SK-N-MC (cell line): Measurements from ENCODE around the gene NPIPB2.

Source experiments
- EZH2 ChIP-seq: fragments of 200-600 bp; sonication (generic); IDR thresholded peaks from one replicate; pipeline ENCODE4 v1.6.1; 2017; ENCODE audit warnings: antibody characterized with exemption
- FOXP2 ChIP-seq: optimal IDR thresholded peaks from 2 replicates; pipeline ENCODE3; 2011; ENCODE audit warnings: mild to moderate bottlenecking, moderate library complexity; ENCODE audit not compliant: insufficient read depth; ENCODE audit errors: extremely low read length, control extremely low read depth
- POLR2AphosphoS5 ChIP-seq: IDR thresholded peaks from 2 replicates; pipeline ENCODE4 v1.6.1; 2012; ENCODE audit warnings: mild to moderate bottlenecking, low read depth, low read length, borderline replicate concordance

DNA sequence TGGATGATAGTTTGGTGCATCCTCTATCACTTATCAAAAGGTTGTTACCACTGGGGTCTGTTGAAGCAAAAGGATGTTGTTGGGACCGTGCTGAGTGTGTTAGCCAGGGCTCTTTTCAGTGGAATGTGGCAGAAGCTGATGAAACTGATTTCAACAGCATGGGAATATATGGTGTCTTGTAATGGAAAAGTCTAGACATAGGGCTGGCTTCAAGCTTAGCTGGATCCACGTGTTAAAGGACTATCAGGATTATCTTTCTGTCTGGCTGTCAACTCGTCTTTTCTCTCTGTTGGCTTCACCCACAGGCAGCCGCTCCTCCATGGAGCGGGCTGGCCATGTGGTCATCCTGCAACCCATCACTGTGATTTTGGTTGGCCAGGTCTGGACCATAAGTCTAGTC lies 43.4 kb upstream of the NPIPB2 start:
- no peak for TF ChIP-seq POLR2AphosphoS5
- TF ChIP-seq EZH2, result no peak
- no peak for TF ChIP-seq FOXP2
